ENCODE results near the gene KCNT1.

GRCh38 chr9:135726138-135726853 is 24.3 kb downstream of the KCNT1 start:
- TF ChIP-seq, protein P1, sequence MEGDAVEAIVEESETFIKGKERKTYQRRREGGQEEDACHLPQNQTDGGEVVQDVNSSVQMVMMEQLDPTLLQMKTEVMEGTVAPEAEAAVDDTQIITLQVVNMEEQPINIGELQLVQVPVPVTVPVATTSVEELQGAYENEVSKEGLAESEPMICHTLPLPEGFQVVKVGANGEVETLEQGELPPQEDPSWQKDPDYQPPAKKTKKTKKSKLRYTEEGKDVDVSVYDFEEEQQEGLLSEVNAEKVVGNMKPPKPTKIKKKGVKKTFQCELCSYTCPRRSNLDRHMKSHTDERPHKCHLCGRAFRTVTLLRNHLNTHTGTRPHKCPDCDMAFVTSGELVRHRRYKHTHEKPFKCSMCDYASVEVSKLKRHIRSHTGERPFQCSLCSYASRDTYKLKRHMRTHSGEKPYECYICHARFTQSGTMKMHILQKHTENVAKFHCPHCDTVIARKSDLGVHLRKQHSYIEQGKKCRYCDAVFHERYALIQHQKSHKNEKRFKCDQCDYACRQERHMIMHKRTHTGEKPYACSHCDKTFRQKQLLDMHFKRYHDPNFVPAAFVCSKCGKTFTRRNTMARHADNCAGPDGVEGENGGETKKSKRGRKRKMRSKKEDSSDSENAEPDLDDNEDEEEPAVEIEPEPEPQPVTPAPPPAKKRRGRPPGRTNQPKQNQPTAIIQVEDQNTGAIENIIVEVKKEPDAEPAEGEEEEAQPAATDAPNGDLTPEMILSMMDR (conservative IDR thresholded peaks at IDR 0.05; ENCODE audit: low read depth, low read length) = 0 out of 2 replicates have a peak, but pooled peaks have one; percentile 11
- no peak for TF ChIP-seq EZH2 (IDR thresholded peaks at IDR 0.05; ENCODE audit: borderline replicate concordance, low read depth, low read length, poor library complexity, severe bottlenecking)
